Measurements from ENCODE around the gene ZNF354B.
"Not testable (repeated sequence)": the region's sequence is repeated elsewhere in the genome, so short reads cannot be mapped to it uniquely, and the experiment has no call there.

ZNF354B gene

GRCh38 chr5:178854284-178854683 is 5.5 kb upstream of the ZNF354B start:
- no peak for DNase-seq
- H2AFZ ChIP-seq (ENCODE audit: low read depth, low read length) = no peak overlapping the region
- peaks cover 6% of the 10 kb centered on the region for H3K4me1 ChIP-seq (ENCODE audit: insufficient read depth, low read length)
- peaks cover 3% of the 10 kb centered on the region for H3K27me3 ChIP-seq (ENCODE audit: insufficient read depth, low read length, poor library complexity)
- no peak overlapping the region for H3K9ac ChIP-seq (ENCODE audit: low read depth, low read length)
- no peak overlapping the region for H3K27ac ChIP-seq (ENCODE audit: low read length)
- ATAC-seq (ENCODE audit: insufficient read depth, low read depth) = no peak
- H3K36me3 ChIP-seq (ENCODE audit: insufficient read depth, low read length) = no peaks in the 10 kb centered on the region
- TF ChIP-seq, protein P1, sequence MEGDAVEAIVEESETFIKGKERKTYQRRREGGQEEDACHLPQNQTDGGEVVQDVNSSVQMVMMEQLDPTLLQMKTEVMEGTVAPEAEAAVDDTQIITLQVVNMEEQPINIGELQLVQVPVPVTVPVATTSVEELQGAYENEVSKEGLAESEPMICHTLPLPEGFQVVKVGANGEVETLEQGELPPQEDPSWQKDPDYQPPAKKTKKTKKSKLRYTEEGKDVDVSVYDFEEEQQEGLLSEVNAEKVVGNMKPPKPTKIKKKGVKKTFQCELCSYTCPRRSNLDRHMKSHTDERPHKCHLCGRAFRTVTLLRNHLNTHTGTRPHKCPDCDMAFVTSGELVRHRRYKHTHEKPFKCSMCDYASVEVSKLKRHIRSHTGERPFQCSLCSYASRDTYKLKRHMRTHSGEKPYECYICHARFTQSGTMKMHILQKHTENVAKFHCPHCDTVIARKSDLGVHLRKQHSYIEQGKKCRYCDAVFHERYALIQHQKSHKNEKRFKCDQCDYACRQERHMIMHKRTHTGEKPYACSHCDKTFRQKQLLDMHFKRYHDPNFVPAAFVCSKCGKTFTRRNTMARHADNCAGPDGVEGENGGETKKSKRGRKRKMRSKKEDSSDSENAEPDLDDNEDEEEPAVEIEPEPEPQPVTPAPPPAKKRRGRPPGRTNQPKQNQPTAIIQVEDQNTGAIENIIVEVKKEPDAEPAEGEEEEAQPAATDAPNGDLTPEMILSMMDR (IDR thresholded peaks at IDR 0.05; ENCODE audit: borderline replicate concordance, extremely low read depth, low read length, poor library complexity, severe bottlenecking) = no peak
- TF ChIP-seq EZH2 (IDR thresholded peaks at IDR 0.05; ENCODE audit: borderline replicate concordance, low read depth, low read length, severe bottlenecking) = no peak
- no peaks in the 10 kb centered on the region for H4K20me1 ChIP-seq (ENCODE audit: insufficient read depth, low read length)
- no peaks in the 10 kb centered on the region for H3K9me3 ChIP-seq (ENCODE audit: insufficient read depth, low read length, severe bottlenecking)
- H3K4me3 ChIP-seq (ENCODE audit: low read depth in 1 of 2, low read length in 2 of 2) = no peak overlapping the region
- H3K79me2 ChIP-seq (ENCODE audit: insufficient read depth, low read length) = peaks cover 4% of the 10 kb centered on the region
- H3K4me2 ChIP-seq (ENCODE audit: insufficient read depth, low read length) = no peak overlapping the region

DNA sequence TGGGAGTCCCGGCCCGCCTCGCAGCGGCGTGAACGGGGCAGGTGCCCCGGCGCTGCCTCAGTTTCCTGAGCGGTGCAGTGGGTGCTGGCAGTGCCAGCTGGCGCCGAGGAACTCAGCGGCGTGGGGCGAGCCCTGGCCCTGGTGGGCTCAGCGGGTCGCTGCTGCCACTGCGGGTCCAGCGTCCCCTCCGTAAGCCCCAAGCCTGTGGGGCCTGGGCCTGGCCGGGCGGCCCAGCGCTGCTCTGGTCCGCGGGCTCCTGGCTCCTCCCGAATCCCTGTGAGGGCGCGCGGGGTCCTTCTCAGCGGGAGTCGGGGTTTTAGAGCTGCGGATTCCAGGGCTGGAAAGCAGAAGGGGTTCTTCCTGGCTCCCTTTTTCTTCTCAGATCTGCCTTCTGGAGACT is 862 bp downstream of the ZNF354B start:
- H3K9me3 ChIP-seq (ENCODE audit: insufficient read depth, low read length, severe bottlenecking); DNase-seq; H2AFZ ChIP-seq (ENCODE audit: low read depth, low read length); ATAC-seq (ENCODE audit: insufficient read depth, low read depth); H3K27me3 ChIP-seq (ENCODE audit: insufficient read depth, low read length, poor library complexity); H4K20me1 ChIP-seq (ENCODE audit: insufficient read depth, low read length): not testable (repeated sequence)
- H3K27ac ChIP-seq (ENCODE audit: low read length) = peak overlapping the region; percentile 86
- H3K4me2 ChIP-seq (ENCODE audit: insufficient read depth, low read length) = peak overlapping the region; percentile 93
- H3K79me2 ChIP-seq (ENCODE audit: insufficient read depth, low read length) = peaks cover 46% of the 10 kb centered on the region
- peaks cover 41% of the 10 kb centered on the region for H3K36me3 ChIP-seq (ENCODE audit: insufficient read depth, low read length)
- H3K9ac ChIP-seq (ENCODE audit: low read depth, low read length) = peak overlapping the region; percentile 85
- peak overlapping the region; percentile 77 to 88; a peak in 3 of 4 replicates for H3K4me3 ChIP-seq (ENCODE audit: low read depth in 1 of 2, low read length in 2 of 2)
- peaks cover 33% of the 10 kb centered on the region for H3K4me1 ChIP-seq (ENCODE audit: insufficient read depth, low read length)

- no peak for ATAC-seq (ENCODE audit: insufficient read depth, low read depth)
- H3K4me1 ChIP-seq (ENCODE audit: insufficient read depth, low read length) = peaks cover 33% of the 10 kb centered on the region
- peaks cover 5% of the 10 kb centered on the region; the same call in 1 of the 2 replicates for H4K20me1 ChIP-seq (ENCODE audit: insufficient read depth, low read length)
- H3K36me3 ChIP-seq (ENCODE audit: insufficient read depth, low read length) = peaks cover 51% of the 10 kb centered on the region
- H3K27ac ChIP-seq (ENCODE audit: low read length) = no peak overlapping the region
- H3K9me3 ChIP-seq (ENCODE audit: insufficient read depth, low read length, severe bottlenecking) = no peaks in the 10 kb centered on the region
- peak overlapping the region in 1 of 2 experiments; percentile 46; a peak in 2 of 4 replicates for H3K4me3 ChIP-seq (ENCODE audit: low read depth in 1 of 2, low read length in 2 of 2)
- H2AFZ ChIP-seq (ENCODE audit: low read depth, low read length) = no peak overlapping the region
- H3K27me3 ChIP-seq (ENCODE audit: insufficient read depth, low read length, poor library complexity) = no peaks in the 10 kb centered on the region
- H3K4me2 ChIP-seq (ENCODE audit: insufficient read depth, low read length) = peak overlapping the region; percentile 58
- H3K9ac ChIP-seq (ENCODE audit: low read depth, low read length) = no peak overlapping the region
- peaks cover 46% of the 10 kb centered on the region for H3K79me2 ChIP-seq (ENCODE audit: insufficient read depth, low read length)
- no peak for DNase-seq
- no peak for TF ChIP-seq EZH2 (IDR thresholded peaks at IDR 0.05; ENCODE audit: borderline replicate concordance, low read depth, low read length, severe bottlenecking)
- TF ChIP-seq, protein P1 (IDR thresholded peaks at IDR 0.05; ENCODE audit: borderline replicate concordance, extremely low read depth, low read length, poor library complexity, severe bottlenecking) = no peak
Observed at GRCh38 chr5:178861627-178862026, 1.9 kb downstream of the ZNF354B start.

GRCh38 chr5:178866946-178867345 is 7.2 kb downstream of the ZNF354B start:
- Histone ChIP-seq H3K9me3 (ENCODE audit: insufficient read depth, low read length, severe bottlenecking) (no peaks in the 10 kb centered on the region), H4K20me1 (ENCODE audit: insufficient read depth, low read length) (peaks cover 5% of the 10 kb centered on the region; the same call in 1 of the 2 replicates), H3K27ac (ENCODE audit: low read length) (no peak overlapping the region), H3K9ac (ENCODE audit: low read depth, low read length) (no peak overlapping the region), H3K4me1 (ENCODE audit: insufficient read depth, low read length) (peaks cover 14% of the 10 kb centered on the region), H3K27me3 (ENCODE audit: insufficient read depth, low read length, poor library complexity) (no peaks in the 10 kb centered on the region), H3K4me2 (ENCODE audit: insufficient read depth, low read length) (no peak overlapping the region), H3K4me3 (ENCODE audit: low read depth in 1 of 2, low read length in 2 of 2) (no peak overlapping the region), H3K36me3 (ENCODE audit: insufficient read depth, low read length) (peaks cover 89% of the 10 kb centered on the region), H2AFZ (ENCODE audit: low read depth, low read length) (no peak overlapping the region), H3K79me2 (ENCODE audit: insufficient read depth, low read length) (peaks cover 34% of the 10 kb centered on the region)
- DNase-seq (no peak), ATAC-seq (ENCODE audit: insufficient read depth, low read depth) (no peak)
- TF ChIP-seq, protein P1 (IDR thresholded peaks at IDR 0.05; ENCODE audit: borderline replicate concordance, extremely low read depth, low read length, poor library complexity, severe bottlenecking) = no peak
- no peak for TF ChIP-seq EZH2 (IDR thresholded peaks at IDR 0.05; ENCODE audit: borderline replicate concordance, low read depth, low read length, severe bottlenecking)

Data from DND-41 (cell line).